Measurements from ENCODE around the gene MOGAT2. TPM values are rescaled to one million over a fixed set of nuclear protein-coding genes. Genes with fewer than 3 reads are reported as not detected.
A peak's percentile ranks its signal among the peaks of the same experiment; 100 is the strongest.
"Not testable (repeated sequence)": the region's sequence is repeated elsewhere in the genome, so short reads cannot be mapped to it uniquely, and the experiment has no call there.

MOGAT2 gene
- total RNA-seq, 1 donor from 2014 or later = 0.17 TPM

GRCh38 chr11:75718419-75719339, 1.0 kb downstream of the MOGAT2 start:
- ATAC-seq (no peak), DNase-seq (no peak)
- intact Hi-C loops (cut with micrococcal nuclease) = no loop called here

- intact Hi-C loops (cut with micrococcal nuclease) = no loop called here
- ATAC-seq = peak; percentile 50
- DNase-seq = peak; percentile 25
Measured at GRCh38 chr11:75719340-75720239, 2.0 kb downstream of the MOGAT2 start.

DNA sequence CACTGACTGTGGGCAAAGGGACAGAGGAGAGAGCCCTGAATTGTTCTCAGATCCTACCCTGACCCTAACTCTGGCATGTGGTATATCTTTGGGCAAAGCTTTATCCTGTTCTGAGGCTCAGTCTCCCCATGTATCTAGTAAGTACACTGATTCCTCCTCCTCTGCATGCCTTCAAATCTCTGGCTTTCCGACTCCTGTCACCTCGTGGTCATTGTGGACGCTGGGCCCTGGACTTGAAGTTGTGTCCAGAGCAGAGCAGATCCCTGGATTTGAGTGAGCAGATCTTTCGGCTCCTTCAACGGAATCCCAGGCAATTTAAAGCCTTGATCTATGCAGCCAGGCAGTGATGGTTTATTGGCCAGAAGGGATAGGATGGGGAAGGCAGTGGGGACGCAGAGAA, 3.0 kb downstream of the MOGAT2 start:
- DNase-seq (no peak), ATAC-seq (no peak)
- intact Hi-C loops (cut with micrococcal nuclease) = no loop called here

DNA sequence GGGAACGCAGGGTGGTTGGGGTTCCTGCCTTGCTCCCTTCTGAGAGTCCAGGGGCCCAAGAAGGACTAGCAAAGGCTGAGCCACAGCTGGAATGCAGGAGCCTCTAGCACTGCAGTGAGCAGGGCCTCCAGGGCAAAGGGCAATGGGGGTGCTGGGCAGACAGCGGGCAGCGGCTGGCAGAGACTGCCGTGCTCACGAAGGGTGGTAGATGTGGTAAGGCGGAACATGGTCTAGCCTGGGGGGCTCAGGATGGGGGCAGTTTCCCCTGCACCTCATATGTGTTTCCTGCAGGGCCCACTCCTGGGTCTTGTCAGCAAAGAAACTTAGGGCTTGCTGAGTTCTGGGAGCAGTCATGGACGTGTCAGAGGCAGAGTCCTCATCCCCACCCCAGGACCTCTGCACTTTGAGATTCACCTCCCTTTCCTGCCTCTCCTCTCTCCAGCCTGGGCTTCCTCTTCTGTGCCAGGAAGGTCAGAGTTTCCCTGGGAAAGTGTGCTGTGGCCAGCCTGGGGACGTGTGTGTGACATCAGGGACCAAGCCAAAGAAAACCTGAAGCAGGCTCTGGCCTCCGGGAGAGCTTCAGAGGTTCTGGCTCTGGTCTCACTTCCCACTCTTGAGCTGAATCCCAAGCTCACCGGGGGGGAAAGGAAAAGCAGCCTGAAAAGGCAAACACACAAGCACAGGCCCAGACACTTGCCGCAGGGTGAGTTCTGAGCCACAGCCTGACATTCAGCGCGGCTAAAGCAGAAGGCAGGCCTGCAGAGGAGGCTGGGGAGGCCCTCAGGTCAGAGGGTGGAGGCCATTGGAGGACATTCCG, 4.4 kb downstream of the MOGAT2 start:
- ATAC-seq (no peak), DNase-seq (no peak)
- intact Hi-C loops (cut with micrococcal nuclease) = no loop called here

GRCh38 chr11:75722669-75723042, 5.0 kb downstream of the MOGAT2 start:
- intact Hi-C loops (cut with micrococcal nuclease) = no loop called here
- no peak for ATAC-seq
- DNase-seq = no peak

GRCh38 chr11:75725547-75726320, 8.1 kb downstream of the MOGAT2 start:
- DNase-seq = no peak
- ATAC-seq = peak; percentile 69
- intact Hi-C loops (cut with micrococcal nuclease) = no loop called here

GRCh38 chr11:75728992-75729391, 11.4 kb downstream of the MOGAT2 start:
- intact Hi-C loops (cut with micrococcal nuclease) = no loop called here

DNA sequence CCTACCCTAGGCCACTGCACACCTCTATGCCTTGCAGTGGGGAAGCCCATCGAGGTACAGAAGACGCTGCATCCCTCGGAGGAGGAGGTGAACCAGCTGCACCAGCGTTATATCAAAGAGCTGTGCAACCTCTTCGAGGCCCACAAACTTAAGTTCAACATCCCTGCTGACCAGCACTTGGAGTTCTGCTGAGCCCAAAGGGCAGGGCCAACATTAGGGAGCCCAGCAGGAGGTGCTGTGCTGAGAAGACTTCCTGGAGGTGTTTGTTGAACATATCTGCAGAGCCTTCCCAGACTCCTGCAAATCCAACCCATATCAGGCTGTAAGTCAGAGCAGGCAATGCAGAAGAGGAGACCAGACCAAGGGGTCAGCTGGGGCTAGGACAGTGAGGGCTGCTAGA, 13.5 kb downstream of the MOGAT2 start:
- ATAC-seq (no peak), DNase-seq (no peak)
- intact Hi-C loops (cut with micrococcal nuclease) = no loop called here

More at GRCh38 chr11:75728992-75729391, 11.4 kb downstream of the MOGAT2 start:
- no peak for DNase-seq
- no peak for ATAC-seq

GRCh38 chr11:75733071-75733430, 15.4 kb downstream of the MOGAT2 start:
- no peak for DNase-seq
- ATAC-seq = no peak
- intact Hi-C loops (cut with micrococcal nuclease) = no loop called here

GRCh38 chr11:75733431-75734107, 15.9 kb downstream of the MOGAT2 start:
- peak; percentile 54 for DNase-seq
- intact Hi-C loops (cut with micrococcal nuclease) = no loop called here
- ATAC-seq = peak; percentile 88

- intact Hi-C loops (cut with micrococcal nuclease) = no loop called here
- DNase-seq (no peak), ATAC-seq (peak; percentile 16)
Measured at GRCh38 chr11:75734491-75735180, 17.0 kb downstream of the MOGAT2 start.

DNA sequence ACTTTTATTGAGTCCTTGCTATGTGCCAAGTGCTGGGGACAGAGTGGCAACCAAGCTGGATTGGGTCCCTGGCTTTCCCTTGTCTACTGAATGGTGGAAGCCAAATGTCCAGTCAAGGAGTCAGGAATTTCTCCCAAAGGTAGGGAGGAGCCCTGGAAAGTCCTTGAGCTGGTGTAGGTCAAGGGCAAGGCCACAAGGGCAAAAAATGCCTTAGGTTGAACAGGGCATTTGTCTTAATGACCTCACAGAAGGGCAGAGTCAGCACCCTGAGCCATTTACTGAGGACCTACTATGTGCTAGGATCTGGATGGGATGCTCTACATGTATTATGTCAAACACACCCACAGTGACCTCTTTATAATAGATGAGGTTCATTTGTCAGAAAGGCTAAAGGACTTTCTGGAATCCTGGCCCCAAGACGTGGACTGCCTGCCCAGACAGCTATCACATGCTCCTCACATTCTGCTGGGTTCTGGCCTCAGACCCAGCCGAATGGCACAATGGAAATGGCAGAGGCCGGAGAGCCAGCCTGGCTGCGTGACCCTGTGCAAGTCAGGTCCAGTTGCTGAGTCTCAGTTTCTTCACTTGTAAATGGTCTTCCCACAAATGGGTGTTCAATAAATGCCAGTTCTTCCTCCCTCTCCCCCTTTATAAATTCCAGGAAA, 17.7 kb downstream of the MOGAT2 start:
- ATAC-seq (peak; percentile 24), DNase-seq (no peak)
- intact Hi-C loops (cut with micrococcal nuclease) = no loop called here

GRCh38 chr11:75737314-75737713, 19.7 kb downstream of the MOGAT2 start:
- ATAC-seq = no peak
- intact Hi-C loops (cut with micrococcal nuclease) = no loop called here
- no peak for DNase-seq

GRCh38 chr11:75740681-75741080, 23.0 kb downstream of the MOGAT2 start:
- intact Hi-C loops (cut with micrococcal nuclease) = no loop called here
- DNase-seq (no peak), ATAC-seq (no peak)

DNA sequence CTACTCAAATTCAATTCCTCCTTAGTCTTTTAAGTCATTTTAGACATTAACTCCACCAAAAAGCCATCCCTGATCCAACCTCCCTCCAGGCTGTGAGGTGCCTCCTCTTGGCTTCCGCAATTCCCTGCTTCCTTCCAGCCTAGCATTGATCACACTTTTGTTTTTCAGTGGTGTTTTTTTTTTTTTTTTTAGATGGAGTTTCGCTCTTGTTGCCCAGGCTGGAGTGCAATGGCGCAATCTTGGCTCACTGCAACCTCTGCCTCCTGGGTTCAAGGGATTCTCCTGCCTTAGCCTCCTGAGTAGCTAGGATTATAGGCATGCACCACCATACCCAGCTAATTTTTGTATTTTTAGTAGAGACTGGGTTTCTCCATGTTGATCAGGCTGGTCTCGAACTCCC, 25.5 kb downstream of the MOGAT2 start:
- ATAC-seq; DNase-seq; intact Hi-C loops (cut with micrococcal nuclease): not testable (repeated sequence)

GRCh38 chr11:75743711-75744563, 26.3 kb downstream of the MOGAT2 start:
- ATAC-seq (peak; percentile 41), DNase-seq (peak; percentile 59)
- intact Hi-C loops (cut with micrococcal nuclease) = no loop called here
